H1 (cell line): ENCODE measurements around the gene CYB5R3. TPM values are rescaled to one million over a fixed set of nuclear protein-coding genes. Genes with fewer than 3 reads are reported as not detected.

Experiments used
- CTCF ChIA-PET: fragments of 300-600 bp; sonication (Branson Sonifier 250); formaldehyde crosslinking; loops from one replicate; lab custom pipeline; 2021; ENCODE audit not compliant: partially characterized antibody; lab: Charles Lee
- POLR2A ChIA-PET: fragments of 300-600 bp; sonication (Branson Sonifier 250); formaldehyde crosslinking; loops from one replicate; lab custom pipeline; 2021; ENCODE audit warnings: inconsistent platforms; ENCODE audit not compliant: partially characterized antibody; lab: Charles Lee
- DNase-seq, 2 experiments: peaks; one replicate each; pipeline versions ENCODE4 v3.0.0 to v3.0.0-alpha.2; 2010 to 2022; ENCODE audit warnings: low spot score in 2 of 2, low read depth in 1 of 2, mixed read lengths in 1 of 2
- FAIRE-seq: peaks from 2 replicates; lab custom pipeline; 2011; peaks lifted over from hg19 to GRCh38; lab: Jason Lieb, UNC
- H2AFZ ChIP-seq: 2 replicates; pipeline ENCODE4 v1.8.1; 2012; ENCODE audit warnings: low read length, inconsistent platforms
- H2AK5ac ChIP-seq: 2 replicates; pipeline ENCODE4 v1.6.1; 2013; ENCODE audit warnings: low read depth, low read length
- H2BK120ac ChIP-seq: replicated peaks from 2 replicates; pipeline ENCODE3; 2013; ENCODE audit warnings: low read depth, low read length, inconsistent platforms
- H2BK12ac ChIP-seq: 2 replicates; pipeline ENCODE4 v1.6.1; 2013; ENCODE audit warnings: low read depth, low read length
- H2BK15ac ChIP-seq: 2 replicates; pipeline ENCODE4 v1.6.1; 2013; ENCODE audit warnings: low read length
- H2BK20ac ChIP-seq: 2 replicates; pipeline ENCODE4 v1.6.1; 2013; ENCODE audit warnings: low read length
- H2BK5ac ChIP-seq: 2 replicates; pipeline ENCODE4 v1.6.1; 2013; ENCODE audit warnings: low read depth, low read length
- H3K14ac ChIP-seq: 2 replicates; pipeline ENCODE4 v1.6.1; 2013; ENCODE audit warnings: inconsistent platforms; ENCODE audit not compliant: insufficient read length
- H3K18ac ChIP-seq: 2 replicates; pipeline ENCODE4 v1.6.1; 2013; ENCODE audit warnings: low read length; ENCODE audit errors: extremely low read depth
- H3K23ac ChIP-seq: 2 replicates; pipeline ENCODE4 v1.6.1; 2013; ENCODE audit warnings: inconsistent platforms; ENCODE audit not compliant: insufficient read length
- H3K23me2 ChIP-seq: 2 replicates; pipeline ENCODE4 v1.6.1; 2013; ENCODE audit warnings: low read depth, low read length
- H3K27ac ChIP-seq: 2 replicates; pipeline ENCODE4 v1.6.1; 2011; ENCODE audit warnings: low read depth, low read length, inconsistent platforms
- H3K27me3 ChIP-seq, 4 experiments: replicated peaks in 1 of 4; 1 replicate in 1 of 4; 2 replicates in 3 of 4; pipeline versions ENCODE4 v1.6.1 to v1.8.1; 2011 to 2013; ENCODE audit warnings: low read length in 3 of 4, mild to moderate bottlenecking in 3 of 4, inconsistent platforms in 2 of 4, mixed read lengths in 2 of 4, moderate library complexity in 1 of 4; ENCODE audit not compliant: control insufficient read depth in 3 of 4, insufficient read depth in 3 of 4; ENCODE audit errors: extremely low read depth in 1 of 4
- H3K36me3 ChIP-seq, 4 experiments: 2 replicates each; pipeline versions ENCODE4 v1.6.1 to v1.8.1; 2011 to 2013; ENCODE audit warnings: mild to moderate bottlenecking in 4 of 4, low read length in 3 of 4, moderate library complexity in 2 of 4, control low read depth in 1 of 4, inconsistent platforms in 1 of 4; ENCODE audit not compliant: insufficient read depth in 4 of 4, control insufficient read depth in 2 of 4
- H3K4ac ChIP-seq: replicated peaks from 2 replicates; pipeline ENCODE3; 2013; ENCODE audit warnings: low read length, low read depth, mixed read lengths, inconsistent platforms; ENCODE audit not compliant: insufficient read length
- H3K4me1 ChIP-seq, 4 experiments: replicated peaks in 1 of 4; 1 replicate in 1 of 4; 2 replicates in 3 of 4; pipeline versions ENCODE4 v1.6.1 to v1.8.1; 2011 to 2013; ENCODE audit warnings: low read length in 3 of 4, inconsistent platforms in 2 of 4, mixed read lengths in 1 of 4; ENCODE audit not compliant: insufficient read depth in 4 of 4, control insufficient read depth in 3 of 4
- H3K4me2 ChIP-seq, 2 experiments: 2 replicates each; pipeline versions ENCODE4 v1.6.1 to v1.8.1; 2011 to 2013; ENCODE audit warnings: low read depth in 2 of 2, low read length in 2 of 2, control low read depth in 1 of 2, inconsistent platforms in 1 of 2, mild to moderate bottlenecking in 1 of 2; ENCODE audit not compliant: insufficient read depth in 1 of 2
- H3K4me3 ChIP-seq, 4 experiments: fragments of 200-600, 300-600 bp in 1 of 4; sonication (generic), shearing (Covaris generic), sonication (Bioruptor Twin) in 1 of 4; 2 replicates each; pipeline versions ENCODE4 v1.5.1 to v1.8.1; 2011 to 2016; ENCODE audit warnings: low read length in 4 of 4, low read depth in 3 of 4, control low read depth in 2 of 4, inconsistent platforms in 2 of 4, mild to moderate bottlenecking in 2 of 4, mixed read lengths in 1 of 4, moderate library complexity in 1 of 4; ENCODE audit not compliant: insufficient read depth in 2 of 4; ENCODE audit errors: extremely low read depth in 1 of 4
- H3K56ac ChIP-seq: replicated peaks from 2 replicates; pipeline ENCODE3; 2013; ENCODE audit warnings: low read depth, mild to moderate bottlenecking, mixed read lengths, low read length, inconsistent platforms; ENCODE audit not compliant: insufficient read length
- H3K79me1 ChIP-seq: 2 replicates; pipeline ENCODE4 v1.6.1; 2013; ENCODE audit warnings: low read depth, low read length, control low read depth
- H3K79me2 ChIP-seq, 2 experiments: 2 replicates each; pipeline versions ENCODE4 v1.6.1 to v1.8.1; 2012 to 2013; ENCODE audit warnings: low read length in 2 of 2, mild to moderate bottlenecking in 2 of 2, inconsistent platforms in 1 of 2; ENCODE audit not compliant: insufficient read depth in 2 of 2, control insufficient read depth in 1 of 2
- H3K9ac ChIP-seq, 4 experiments: replicated peaks in 1 of 4; 1 replicate in 1 of 4; 2 replicates in 3 of 4; pipeline versions ENCODE4 v1.6.1 to v1.8.1; 2011 to 2013; ENCODE audit warnings: low read depth in 3 of 4, low read length in 3 of 4, control low read depth in 2 of 4, mild to moderate bottlenecking in 2 of 4, moderate library complexity in 2 of 4, inconsistent platforms in 1 of 4; ENCODE audit errors: extremely low read depth in 1 of 4
- H3K9me3 ChIP-seq, 2 experiments: 2 replicates each; pipeline versions ENCODE4 v1.6.1 to v1.8.1; 2012 to 2013; ENCODE audit warnings: mild to moderate bottlenecking in 2 of 2, moderate library complexity in 2 of 2, control low read depth in 1 of 2, inconsistent platforms in 1 of 2, low read depth in 1 of 2, low read length in 1 of 2, mixed read lengths in 1 of 2; ENCODE audit not compliant: insufficient read depth in 2 of 2
- H4K20me1 ChIP-seq, 2 experiments: replicated peaks in 1 of 2; 2 replicates each; pipeline versions ENCODE3 to v1.8.1; 2011 to 2013; ENCODE audit warnings: inconsistent platforms in 2 of 2, low read length in 2 of 2, mild to moderate bottlenecking in 1 of 2; ENCODE audit not compliant: insufficient read depth in 2 of 2, control insufficient read depth in 1 of 2
- H4K5ac ChIP-seq: 2 replicates; pipeline ENCODE4 v1.6.1; 2013; ENCODE audit warnings: low read length, low read depth, mixed read lengths, inconsistent platforms; ENCODE audit not compliant: insufficient read length
- H4K8ac ChIP-seq: 2 replicates; pipeline ENCODE4 v1.8.0; 2013; ENCODE audit warnings: mild to moderate bottlenecking, moderate library complexity, low read length, inconsistent platforms; ENCODE audit not compliant: insufficient read depth; ENCODE audit errors: extremely low read depth
- H4K91ac ChIP-seq: replicated peaks from 2 replicates; pipeline ENCODE3; 2013; ENCODE audit warnings: low read length, mixed read lengths, inconsistent platforms; ENCODE audit not compliant: insufficient read length
- BRCA1 ChIP-seq: IDR thresholded peaks from 2 replicates; pipeline ENCODE4 v1.6.1; 2012; ENCODE audit warnings: low read depth, low read length, improper control_type of control experiment
- CBX8 ChIP-seq: fragments of 300-800, 300-1000 bp; sonication (generic); IDR thresholded peaks from 2 replicates; pipeline ENCODE4 v1.7.1; 2016; ENCODE audit warnings: low read depth, low read length, borderline replicate concordance
- E2F6 ChIP-seq: IDR thresholded peaks from 2 replicates; pipeline ENCODE4 v1.6.1; 2012; ENCODE audit warnings: inconsistent platforms
- JUN ChIP-seq: IDR thresholded peaks from 2 replicates; pipeline ENCODE4 v1.6.1; 2011; ENCODE audit warnings: low read depth, mild to moderate bottlenecking, improper control_type of control experiment, low read length
- WGBS, 2 experiments: shearing (Covaris generic) in 1 of 2; methylation state at CpG; one replicate each; pipeline versions ENCODE4 v1.1.6 to v1.1.7; 2013 to 2015; ENCODE audit warnings: low lambda C conversion rate in 2 of 2, mixed read lengths in 2 of 2, inconsistent platforms in 1 of 2, low coverage in 1 of 2, missing lambda C conversion rate in 1 of 2; ENCODE audit not compliant: insufficient replicate concordance in 2 of 2, insufficient coverage in 1 of 2, insufficient read length in 1 of 2; ENCODE audit errors: extremely low coverage in 1 of 2, missing lambda C conversion rate in 1 of 2; 5-methylcytosine and 5-hydroxymethylcytosine counted together
- polyA plus RNA-seq, 7 experiments: library from polyadenylated mRNA; depleted of rRNA in 3 of 7; stranded (reverse) in 5 of 7; unstranded in 2 of 7; fragments of >200 nt in 5 of 7; fragments of 200-250 nt in 2 of 7; gene quantifications; 1 replicate in 5 of 7; 2 replicates in 1 of 7; 4 replicates in 1 of 7; pipeline versions ENCODE4 v1.2.1 to v1.2.3, GENCODE V29; 2011 to 2013; ENCODE audit warnings: missing spikeins in 2 of 7, mixed read lengths in 2 of 7
- total RNA-seq: library from RNA; stranded (reverse); fragmentation: NEBNext Ultra II Directional; extraction: Animal tissue kit (Norgen Biotek cat#: 25700); gene quantifications from 2 replicates; pipeline ENCODE4 v1.2.1, GENCODE V29; 2021

Gene CYB5R3
- total and polyA plus RNA-seq, 2 of the 8 experiments (the other 6 are each of a cell fraction or from before 2014, with no cell fraction given) = 75.3 to 113 TPM

- POLR2A ChIA-PET = interaction anchor here (1.2 to 9.4 kb wide), 4 partner anchors 11 to 361 kb away, joined by 3 to 74 read pairs (median 14); partner anchors contain the start of genes PACSIN2 and POLDIP3
- no peaks in the 10 kb centered on the region; the same call in 1 of the 2 replicates for H3K79me1 ChIP-seq
- H3K18ac ChIP-seq = no peak overlapping the region
- no peak overlapping the region for H2BK15ac ChIP-seq
- no peak overlapping the region for H3K9ac ChIP-seq
- no peak overlapping the region for H3K4ac ChIP-seq
- no peak overlapping the region for H2BK12ac ChIP-seq
- H2BK5ac ChIP-seq = no peak overlapping the region
- H4K91ac ChIP-seq = no peak overlapping the region
- no peak overlapping the region for H3K27ac ChIP-seq
- TF ChIP-seq BRCA1 (no peak), E2F6 (no peak), JUN (no peak), CBX8 (no peak)
- no peak overlapping the region for H4K5ac ChIP-seq
- no peak overlapping the region for H3K56ac ChIP-seq
- no peak overlapping the region for H2AK5ac ChIP-seq
- H4K8ac ChIP-seq = no peak overlapping the region
- CTCF ChIA-PET = interaction anchor here (1.0 to 3.9 kb wide), 4 partner anchors 33 to 167 kb away, joined by 3 to 22 read pairs (median 6); no protein-coding TSS in a partner anchor
- H3K14ac ChIP-seq = no peak overlapping the region
- H2AFZ ChIP-seq = no peak overlapping the region
- H3K36me3 ChIP-seq = no peaks in the 10 kb centered on the region
- whole genome bisulfite sequencing, 2 experiments = 88% methylated on average over 7 of the region's 7 CpGs; no CpG with 5 or more reads in 1 of the 2 experiments
- H4K20me1 ChIP-seq = no peaks in the 10 kb centered on the region
- no peaks in the 10 kb centered on the region for H3K27me3 ChIP-seq
- no peak overlapping the region for H2BK120ac ChIP-seq
- H3K23ac ChIP-seq = no peak overlapping the region
- H3K9me3 ChIP-seq = no peaks in the 10 kb centered on the region
- H3K79me2 ChIP-seq = no peaks in the 10 kb centered on the region
- no peaks in the 10 kb centered on the region for H3K4me1 ChIP-seq
- FAIRE-seq = no peak
- no peak overlapping the region for H3K4me2 ChIP-seq
- no peak for DNase-seq
- H3K4me3 ChIP-seq = no peak overlapping the region
- peaks cover 2% of the 10 kb centered on the region; the same call in 1 of the 2 replicates for H3K23me2 ChIP-seq
- no peak overlapping the region for H2BK20ac ChIP-seq
Measured at GRCh38 chr22:42654436-42655073, 5.4 kb upstream of the CYB5R3 start.
